Measurements from ENCODE around the gene MYCT1.

- TF ChIP-seq CTCF (IDR thresholded peaks at IDR 0.05) = no peak
- TF ChIP-seq POLR2A (IDR thresholded peaks at IDR 0.05) = no peak
- TF ChIP-seq EP300 (IDR thresholded peaks at IDR 0.05) = no peak
These were observed 2.7 kb downstream of the MYCT1 start for GRCh38 chr6:152700427-152700826.

Data from ovary (tissue), 3 donors.